ENCODE data around the gene ORAI2.

Gene ORAI2

DNA sequence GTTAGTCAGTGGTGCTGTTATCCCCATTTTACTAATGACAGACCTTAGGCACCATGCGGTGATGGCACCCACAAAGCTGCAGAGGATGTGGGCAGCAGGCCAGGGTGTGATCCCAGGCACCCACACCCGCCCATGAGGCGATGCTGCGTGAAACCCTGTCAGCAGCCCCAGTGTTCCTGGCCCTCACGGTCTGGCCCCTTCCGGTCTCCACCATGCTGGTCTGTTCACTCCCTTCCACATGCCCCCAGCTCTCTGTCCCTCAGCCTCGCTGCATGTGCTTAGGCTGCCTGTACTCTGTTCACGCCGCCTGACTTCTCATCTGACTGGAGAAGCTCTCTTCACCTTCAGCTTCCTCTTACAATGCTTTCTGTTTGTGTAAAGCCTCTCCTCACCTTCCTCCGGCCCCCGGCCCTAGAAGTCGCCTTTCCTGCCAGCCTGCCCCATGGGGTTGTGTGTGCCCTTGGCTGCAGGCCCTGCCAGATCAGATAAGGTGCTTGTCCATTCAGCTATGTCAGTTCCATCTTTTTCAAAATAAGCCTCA, 17.6 kb upstream of the ORAI2 start:
- peak in 5 of 6 experiments; percentile 11 to 77 (median 46) for DNase-seq

- no peak for DNase-seq
Measured at GRCh38 chr7:102416406-102416805, 17.0 kb upstream of the ORAI2 start.

- DNase-seq = peak in 3 of 6 experiments; percentile 28 to 39 (median 34)
Measured at GRCh38 chr7:102417105-102417504, 16.3 kb upstream of the ORAI2 start.

- no peak for DNase-seq
Measured at GRCh38 chr7:102418592-102418991, 14.8 kb upstream of the ORAI2 start.

GRCh38 chr7:102421706-102422240, 11.6 kb upstream of the ORAI2 start:
- no peak for DNase-seq

DNA sequence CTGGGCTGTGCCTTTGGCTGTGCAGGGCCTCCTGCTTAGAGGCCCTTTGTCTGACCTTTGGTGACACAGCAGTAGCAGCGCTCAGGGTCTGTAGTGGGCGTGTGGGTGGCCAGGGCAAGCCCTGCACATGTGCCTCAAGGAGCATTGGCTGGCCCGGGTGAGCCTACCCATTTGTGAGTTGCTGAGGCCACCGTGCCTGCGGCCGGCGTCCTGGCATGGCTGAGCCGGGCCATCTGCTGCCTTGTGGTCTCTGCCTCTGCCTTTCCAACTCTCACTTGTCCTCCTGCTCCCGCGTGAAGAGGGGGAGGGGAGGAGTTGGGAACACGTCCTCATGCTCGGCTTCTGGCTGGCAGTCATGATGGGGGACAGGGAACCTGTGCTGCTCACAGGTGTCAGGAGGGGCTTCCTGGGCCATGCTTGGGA, 9.2 kb upstream of the ORAI2 start:
- no peak for DNase-seq

DNA sequence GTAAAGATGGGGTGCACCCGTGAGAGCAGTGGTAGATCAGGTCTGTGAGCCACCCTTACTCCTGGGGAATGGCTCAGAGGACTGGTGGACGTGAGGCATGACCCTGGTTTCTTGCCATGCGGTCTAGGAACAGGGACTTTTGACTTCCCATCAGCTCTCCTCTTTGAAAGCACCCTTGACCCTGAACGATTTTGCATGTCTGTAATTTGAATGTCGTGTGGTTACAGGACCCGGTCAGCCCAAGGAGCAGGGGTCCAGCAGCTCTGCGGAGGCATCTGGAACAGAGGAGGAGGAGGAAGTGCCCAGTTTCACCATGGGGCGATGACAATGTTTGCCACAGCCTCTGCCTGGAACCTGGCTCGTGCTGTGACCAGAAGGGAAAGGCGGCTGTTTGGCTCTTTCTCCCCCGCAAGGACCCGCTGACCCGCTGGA, 8.6 kb upstream of the ORAI2 start:
- DNase-seq = no peak

GRCh38 chr7:102425639-102426267, 7.6 kb upstream of the ORAI2 start:
- peak; percentile 71 to 85 (median 78) for DNase-seq

DNA sequence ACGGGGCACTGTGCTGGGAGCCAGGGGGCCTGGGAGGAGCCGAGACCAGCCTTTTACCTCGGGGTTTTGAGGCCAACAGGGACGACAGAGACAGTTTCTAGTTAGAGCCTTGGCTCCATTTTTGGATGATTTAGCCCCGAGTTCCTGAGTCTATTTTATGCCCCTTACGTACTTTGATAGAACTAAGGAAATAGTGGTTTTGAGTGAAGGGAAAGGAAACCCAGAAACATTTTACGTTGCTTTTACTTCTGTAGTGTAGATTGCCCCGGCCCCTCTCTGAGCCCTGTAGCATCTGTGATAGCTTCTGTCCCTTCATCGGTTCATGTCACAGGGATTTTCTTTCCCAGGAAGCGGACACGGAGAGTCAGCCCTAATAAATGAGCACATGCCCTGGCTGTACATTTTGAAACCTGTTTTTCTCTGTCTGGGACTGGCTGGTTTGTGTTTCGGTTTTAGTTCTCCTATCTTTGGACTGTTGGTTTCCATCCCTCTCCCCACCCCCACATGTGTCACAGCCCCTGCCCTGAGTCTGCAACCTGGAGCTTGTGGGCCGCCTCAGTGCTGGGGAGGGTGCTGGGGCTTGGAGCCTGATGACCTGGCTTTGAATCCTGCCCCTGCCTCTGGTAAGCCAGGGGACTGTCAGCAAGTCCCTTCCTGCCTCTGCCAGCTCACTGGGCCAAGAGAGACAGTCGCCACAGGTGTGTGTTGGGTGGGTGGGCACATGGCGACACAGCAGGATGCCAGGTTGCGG, 6.9 kb upstream of the ORAI2 start:
- peak; percentile 40 to 85 (median 62) for DNase-seq

GRCh38 chr7:102427019-102427405, 6.4 kb upstream of the ORAI2 start:
- no peak for DNase-seq

- DNase-seq = no peak
Measured at GRCh38 chr7:102429141-102429899, 4.1 kb upstream of the ORAI2 start.

DNA sequence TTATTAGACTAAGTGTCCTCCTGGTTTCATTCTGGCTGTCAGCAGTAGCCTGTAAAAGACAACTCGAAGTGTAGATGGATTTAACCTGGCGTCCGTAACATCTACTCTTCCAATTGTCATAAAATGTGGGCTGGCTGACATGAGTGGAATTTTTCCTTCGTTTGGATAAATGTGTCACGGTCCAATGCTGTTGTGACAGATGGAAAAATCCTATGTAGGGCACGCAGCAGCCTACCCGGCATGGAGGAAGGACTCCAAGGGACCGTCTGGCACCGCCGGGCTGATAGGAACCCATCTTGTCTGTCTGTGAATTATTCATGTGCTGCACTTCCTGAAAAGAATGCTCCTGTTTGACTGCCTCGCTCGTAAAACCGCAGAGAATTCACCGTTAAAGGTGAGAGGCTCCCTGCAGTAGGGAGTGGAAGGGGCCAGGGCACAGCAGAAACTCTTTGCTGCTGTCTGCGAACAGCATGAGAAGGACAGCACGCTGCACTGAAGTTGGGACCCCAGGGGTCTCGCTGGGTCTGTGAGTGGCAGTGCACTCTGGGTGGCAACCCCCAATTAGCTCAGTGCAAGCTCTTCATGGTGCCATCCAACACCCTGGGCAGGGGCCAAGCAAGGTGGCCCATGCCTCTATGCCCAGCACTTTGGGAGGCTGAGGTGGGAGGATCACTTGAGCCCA, 1.6 kb upstream of the ORAI2 start:
- peak; percentile 53 to 74 (median 66) for DNase-seq

GRCh38 chr7:102432442-102433218, 745 bp upstream of the ORAI2 start:
- DNase-seq = peak in 4 of 6 experiments; percentile 25 to 53 (median 51)

GRCh38 chr7:102434039-102434486, 688 bp downstream of the ORAI2 start:
- peak in 3 of 6 experiments; percentile 10 to 34 (median 20) for DNase-seq

- no peak for DNase-seq
Measured at GRCh38 chr7:102436118-102436517, 2.7 kb downstream of the ORAI2 start.

DNA sequence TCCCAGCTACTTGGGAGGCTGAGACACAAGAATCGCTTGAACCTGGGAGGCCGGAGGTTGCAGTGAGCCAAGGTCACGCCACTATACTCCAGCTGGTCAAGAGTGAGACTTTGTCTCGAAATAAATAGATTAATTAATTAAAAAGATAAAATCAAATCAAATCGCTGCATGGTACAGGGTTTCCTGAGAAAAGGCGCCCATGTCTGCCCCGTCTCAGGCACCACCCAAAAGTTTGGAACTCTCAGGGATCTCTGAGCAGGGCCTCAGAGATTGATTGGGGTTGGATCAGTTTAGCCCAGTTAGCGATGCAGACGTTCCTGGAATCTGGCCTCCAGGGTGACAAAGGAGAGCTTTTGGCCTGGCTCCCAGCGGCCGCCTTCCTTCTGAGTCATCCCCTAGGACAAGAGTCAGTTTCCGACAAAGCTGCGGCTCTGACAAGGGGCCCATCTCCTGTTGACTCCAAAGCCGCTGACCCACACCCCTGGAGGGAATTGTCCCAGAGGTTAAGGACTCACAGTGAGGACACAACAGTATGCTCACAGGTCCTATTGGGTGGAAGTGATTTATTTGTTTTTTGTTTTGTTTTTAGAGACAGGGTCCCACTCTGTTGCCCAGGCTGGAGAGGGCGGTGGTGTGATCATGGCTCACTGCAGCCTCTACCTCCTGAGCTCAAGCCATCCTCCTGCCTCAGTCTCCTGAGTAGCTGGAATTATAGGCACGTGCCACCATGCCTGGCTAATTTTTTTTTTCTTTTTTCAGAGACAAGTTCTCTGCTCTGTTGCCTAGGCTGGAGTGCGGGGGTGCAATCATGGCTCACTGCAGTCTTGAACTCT, 6.8 kb downstream of the ORAI2 start:
- DNase-seq = no peak

GRCh38 chr7:102444961-102445673, 11.7 kb downstream of the ORAI2 start:
- DNase-seq = no peak

DNA sequence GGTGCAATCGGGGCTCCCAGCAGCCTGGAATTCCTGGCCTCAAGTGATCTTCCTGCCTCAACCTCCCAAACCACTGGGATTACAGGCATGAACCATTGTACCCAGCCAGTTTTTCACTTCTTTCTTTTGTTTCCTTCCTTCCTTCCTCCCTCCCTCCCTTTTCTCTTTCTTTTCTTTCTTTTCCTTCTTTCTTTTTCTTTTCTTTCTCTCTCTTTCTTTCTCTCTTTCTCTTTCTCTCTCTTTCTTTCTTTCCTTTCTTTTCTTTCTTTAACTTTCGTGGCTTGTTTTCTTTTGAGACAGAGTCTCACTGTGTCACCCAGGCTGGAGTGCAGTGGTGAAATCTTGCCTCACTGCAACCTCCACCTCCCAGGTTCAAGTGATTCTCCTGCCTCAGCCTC, 12.3 kb downstream of the ORAI2 start:
- no peak for DNase-seq

GRCh38 chr7:102446387-102447156, 13.2 kb downstream of the ORAI2 start:
- DNase-seq = no peak

All from stimulated activated naive CD4-positive, alpha-beta T cell (primary cell).